ENCODE data around the gene CYP2W1.
"Not testable (repeated sequence)": the region's sequence is repeated elsewhere in the genome, so short reads cannot be mapped to it uniquely, and the experiment has no call there.

Gene CYP2W1

GRCh38 chr7:1031716-1032455 lies 48.9 kb downstream of the CYP2W1 start:
- DNase-seq (ENCODE audit: low read depth) = no peak
- TF ChIP-seq CTCF (IDR thresholded peaks at IDR 0.05; ENCODE audit: low read depth, low read length, missing control alignments) = no peak
- no peak overlapping the region for H3K4me3 ChIP-seq (ENCODE audit: low read depth, low read length)
- in situ Hi-C loops (cut with HindIII; ENCODE audit: low sequenced_read_pairs) = no loop called here

GRCh38 chr7:1032536-1033181 lies 49.7 kb downstream of the CYP2W1 start:
- no peak overlapping the region for H3K4me3 ChIP-seq (ENCODE audit: low read depth, low read length)
- DNase-seq (ENCODE audit: low read depth) = no peak

GRCh38 chr7:1033546-1034145 lies 50.7 kb downstream of the CYP2W1 start:
- no peak for TF ChIP-seq CTCF (IDR thresholded peaks at IDR 0.05; ENCODE audit: low read depth, low read length, missing control alignments)
- in situ Hi-C loops (cut with HindIII; ENCODE audit: low sequenced_read_pairs) = no loop called here
- no peak overlapping the region for H3K4me3 ChIP-seq (ENCODE audit: low read depth, low read length)
- no peak for DNase-seq (ENCODE audit: low read depth)

More at GRCh38 chr7:1032536-1033181, 49.7 kb downstream of the CYP2W1 start:
- in situ Hi-C loops (cut with HindIII; ENCODE audit: low sequenced_read_pairs) = no loop called here
- TF ChIP-seq CTCF (IDR thresholded peaks at IDR 0.05; ENCODE audit: low read depth, low read length, missing control alignments) = no peak

- in situ Hi-C loops (cut with HindIII; ENCODE audit: low sequenced_read_pairs); DNase-seq (ENCODE audit: low read depth); H3K4me3 ChIP-seq (ENCODE audit: low read depth, low read length): not testable (repeated sequence)
Measured at GRCh38 chr7:1034769-1035168, 51.8 kb downstream of the CYP2W1 start.

GRCh38 chr7:1036164-1036928 lies 53.4 kb downstream of the CYP2W1 start:
- H3K4me3 ChIP-seq (ENCODE audit: low read depth, low read length); DNase-seq (ENCODE audit: low read depth); in situ Hi-C loops (cut with HindIII; ENCODE audit: low sequenced_read_pairs): not testable (repeated sequence)

Data from astrocyte of the cerebellum (primary cell).